ENCODE results near the gene HSPA8. TPM values are rescaled to one million over a fixed set of nuclear protein-coding genes. Genes with fewer than 3 reads are reported as not detected.
"Not testable (repeated sequence)": the region's sequence is repeated elsewhere in the genome, so short reads cannot be mapped to it uniquely, and the experiment has no call there.

The HSPA8 gene
- total RNA-seq, 1 donor from 2014 or later = 1,277 TPM

GRCh38 chr11:123065621-123066020 lies 3.7 kb upstream of the HSPA8 start:
- FAIRE-seq (no peak), DNase-seq (ENCODE audit: low read depth) (peak; percentile 57)
- Histone ChIP-seq H3K36me3 (ENCODE audit: control insufficient read depth, insufficient read depth, low read length) (peaks cover 4% of the 10 kb centered on the region), H3K4me3 (ENCODE audit: low read depth, low read length) (no peak overlapping the region), H3K27me3 (ENCODE audit: control insufficient read depth, insufficient read depth, low read length) (no peaks in the 10 kb centered on the region)
- TF ChIP-seq, protein P1, sequence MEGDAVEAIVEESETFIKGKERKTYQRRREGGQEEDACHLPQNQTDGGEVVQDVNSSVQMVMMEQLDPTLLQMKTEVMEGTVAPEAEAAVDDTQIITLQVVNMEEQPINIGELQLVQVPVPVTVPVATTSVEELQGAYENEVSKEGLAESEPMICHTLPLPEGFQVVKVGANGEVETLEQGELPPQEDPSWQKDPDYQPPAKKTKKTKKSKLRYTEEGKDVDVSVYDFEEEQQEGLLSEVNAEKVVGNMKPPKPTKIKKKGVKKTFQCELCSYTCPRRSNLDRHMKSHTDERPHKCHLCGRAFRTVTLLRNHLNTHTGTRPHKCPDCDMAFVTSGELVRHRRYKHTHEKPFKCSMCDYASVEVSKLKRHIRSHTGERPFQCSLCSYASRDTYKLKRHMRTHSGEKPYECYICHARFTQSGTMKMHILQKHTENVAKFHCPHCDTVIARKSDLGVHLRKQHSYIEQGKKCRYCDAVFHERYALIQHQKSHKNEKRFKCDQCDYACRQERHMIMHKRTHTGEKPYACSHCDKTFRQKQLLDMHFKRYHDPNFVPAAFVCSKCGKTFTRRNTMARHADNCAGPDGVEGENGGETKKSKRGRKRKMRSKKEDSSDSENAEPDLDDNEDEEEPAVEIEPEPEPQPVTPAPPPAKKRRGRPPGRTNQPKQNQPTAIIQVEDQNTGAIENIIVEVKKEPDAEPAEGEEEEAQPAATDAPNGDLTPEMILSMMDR (IDR thresholded peaks at IDR 0.05; ENCODE audit: insufficient read depth, low read length, severe bottlenecking) = no peak

GRCh38 chr11:123063826-123064657 lies 2.1 kb upstream of the HSPA8 start:
- DNase-seq (ENCODE audit: low read depth) = no peak
- H3K36me3 ChIP-seq (ENCODE audit: control insufficient read depth, insufficient read depth, low read length) = peaks cover 17% of the 10 kb centered on the region
- TF ChIP-seq, protein P1 (IDR thresholded peaks at IDR 0.05; ENCODE audit: insufficient read depth, low read length, severe bottlenecking) = no peak
- peak overlapping the region; percentile 83 for H3K4me3 ChIP-seq (ENCODE audit: low read depth, low read length)
- H3K27me3 ChIP-seq (ENCODE audit: control insufficient read depth, insufficient read depth, low read length) = no peaks in the 10 kb centered on the region
- no peak for FAIRE-seq

DNA sequence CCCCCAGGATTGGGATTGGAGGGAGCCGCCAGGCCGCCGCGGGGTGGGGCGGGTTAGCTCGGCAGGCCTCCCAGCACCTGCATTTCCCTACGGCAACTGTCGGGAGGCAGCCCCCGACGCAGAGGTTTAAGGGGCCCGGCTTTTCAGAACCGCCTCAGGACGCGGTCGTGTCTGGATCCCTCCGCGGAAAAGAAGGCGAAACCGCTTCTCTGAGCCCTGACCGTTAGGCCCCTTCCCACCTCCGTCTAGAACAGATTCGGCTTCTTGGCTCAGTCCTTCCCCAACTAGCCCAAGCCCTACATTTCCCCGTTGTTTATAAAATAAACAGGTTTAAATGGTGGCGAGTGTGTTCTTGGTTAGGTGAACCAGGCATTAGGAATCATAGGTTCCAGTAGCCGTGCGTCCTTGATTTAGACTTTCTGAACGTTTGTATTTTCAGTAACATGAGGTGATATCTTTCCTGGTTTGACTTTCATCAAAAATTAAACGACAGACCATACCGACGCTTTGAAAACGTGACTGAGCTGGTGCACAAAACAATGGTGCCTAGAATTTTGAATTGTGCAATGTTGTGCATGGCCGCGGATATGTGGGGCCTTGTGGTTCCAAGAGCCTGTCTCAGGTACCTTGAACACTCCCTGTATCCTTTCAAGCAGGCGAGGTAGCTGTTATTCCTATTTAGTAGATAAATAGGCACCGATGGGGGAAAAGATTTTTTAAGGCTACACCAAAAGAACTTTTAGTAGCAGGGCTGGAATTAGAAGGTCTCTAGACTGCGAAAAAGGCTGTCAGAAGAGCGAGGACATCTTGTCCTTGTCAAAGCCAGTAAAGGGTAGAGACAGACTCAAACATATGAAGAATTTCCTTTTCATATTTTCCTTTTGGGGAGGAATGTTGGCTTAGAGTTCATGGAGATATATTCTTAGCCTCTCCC lies 1.2 kb upstream of the HSPA8 start:
- FAIRE-seq = no peak
- Histone ChIP-seq H3K36me3 (ENCODE audit: control insufficient read depth, insufficient read depth, low read length) (peaks cover 23% of the 10 kb centered on the region), H3K4me3 (ENCODE audit: low read depth, low read length) (peak overlapping the region; percentile 83), H3K27me3 (ENCODE audit: control insufficient read depth, insufficient read depth, low read length) (no peaks in the 10 kb centered on the region)
- TF ChIP-seq, protein P1 (IDR thresholded peaks at IDR 0.05; ENCODE audit: insufficient read depth, low read length, severe bottlenecking) = no peak
- DNase-seq (ENCODE audit: low read depth) = peak; percentile 54

- H3K4me3 ChIP-seq (ENCODE audit: low read depth, low read length) = peak overlapping the region; percentile 83
- FAIRE-seq = no peak
- H3K36me3 ChIP-seq (ENCODE audit: control insufficient read depth, insufficient read depth, low read length) = peaks cover 29% of the 10 kb centered on the region
- peak; percentile 96 for DNase-seq (ENCODE audit: low read depth)
- H3K27me3 ChIP-seq (ENCODE audit: control insufficient read depth, insufficient read depth, low read length) = no peaks in the 10 kb centered on the region
- TF ChIP-seq, protein P1 (IDR thresholded peaks at IDR 0.05; ENCODE audit: insufficient read depth, low read length, severe bottlenecking) = no peak
These were observed 389 bp upstream of the HSPA8 start for GRCh38 chr11:123062158-123062891.

DNA sequence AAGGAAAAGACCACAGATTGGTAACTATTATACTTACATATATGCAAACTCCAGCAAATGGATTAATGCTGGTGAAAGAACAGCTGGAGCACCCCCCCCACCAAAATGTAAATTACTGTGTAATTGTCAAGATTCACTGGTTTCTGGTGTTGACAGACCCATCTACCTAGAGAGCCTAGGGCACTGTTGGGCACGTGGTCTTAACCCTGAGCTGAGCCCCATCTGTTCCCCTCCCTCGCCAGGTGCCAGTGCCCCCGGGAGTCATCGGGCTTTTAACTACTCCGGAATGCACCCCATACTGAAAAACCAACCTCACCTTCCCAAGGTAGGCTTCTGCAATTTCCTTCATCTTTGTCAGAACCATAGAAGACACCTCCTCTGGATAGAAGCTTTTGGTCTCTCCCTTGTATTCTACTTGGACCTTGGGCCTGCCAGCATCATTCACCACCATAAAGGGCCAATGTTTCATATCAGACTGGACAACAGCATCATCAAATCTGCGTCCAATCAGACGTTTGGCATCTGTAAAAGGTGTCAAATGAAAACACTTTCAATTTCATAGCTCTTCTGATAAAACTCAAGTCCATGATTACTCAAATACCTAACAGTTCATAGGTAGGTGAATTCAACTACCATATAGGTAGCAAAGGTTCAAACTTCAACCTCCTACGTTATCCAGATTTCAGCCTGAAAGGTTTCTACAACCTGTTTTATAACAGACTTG lies 1.5 kb downstream of the HSPA8 start:
- TF ChIP-seq, protein P1 (IDR thresholded peaks at IDR 0.05; ENCODE audit: insufficient read depth, low read length, severe bottlenecking) = no peak
- Histone ChIP-seq H3K4me3 (ENCODE audit: low read depth, low read length) (peak overlapping the region; percentile 83), H3K27me3 (ENCODE audit: control insufficient read depth, insufficient read depth, low read length) (no peaks in the 10 kb centered on the region), H3K36me3 (ENCODE audit: control insufficient read depth, insufficient read depth, low read length) (peaks cover 29% of the 10 kb centered on the region)
- no peak for FAIRE-seq
- DNase-seq (ENCODE audit: low read depth) = no peak

DNA sequence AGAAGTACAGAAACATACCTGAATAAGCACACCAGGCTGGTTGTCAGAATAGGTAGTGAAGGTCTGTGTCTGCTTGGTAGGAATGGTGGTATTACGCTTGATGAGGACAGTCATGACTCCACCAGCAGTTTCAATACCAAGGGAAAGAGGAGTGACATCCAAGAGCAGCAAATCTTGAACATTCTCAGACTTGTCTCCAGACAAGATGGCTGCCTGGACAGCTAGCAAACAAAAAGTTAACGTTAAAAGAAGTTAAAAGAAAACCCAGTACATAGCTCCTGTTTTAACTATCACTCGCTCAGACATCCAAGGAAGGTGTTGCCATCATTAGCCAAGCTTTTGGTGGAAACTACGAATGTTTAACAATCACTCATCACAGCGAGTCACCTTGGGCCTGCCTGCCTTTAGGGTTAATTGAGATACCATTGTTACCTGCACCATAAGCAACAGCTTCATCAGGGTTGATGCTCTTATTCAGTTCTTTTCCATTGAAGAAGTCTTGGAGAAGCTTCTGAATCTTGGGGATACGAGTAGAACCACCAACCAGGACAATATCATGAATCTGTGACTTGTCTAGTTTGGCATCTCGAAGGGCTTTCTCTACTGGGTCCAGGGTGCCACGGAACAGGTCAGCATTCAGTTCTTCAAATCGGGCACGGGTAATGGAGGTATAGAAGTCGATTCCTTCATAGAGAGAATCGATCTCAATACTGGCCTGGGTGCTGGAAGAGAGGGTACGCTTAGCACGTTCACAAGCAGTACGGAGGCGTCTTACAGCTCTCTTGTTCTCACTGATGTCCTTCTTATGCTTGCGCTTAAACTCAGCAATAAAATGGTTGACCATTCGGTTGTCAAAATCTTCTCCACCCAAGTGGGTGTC lies 2.7 kb downstream of the HSPA8 start:
- Histone ChIP-seq H3K36me3 (ENCODE audit: control insufficient read depth, insufficient read depth, low read length) (peaks cover 29% of the 10 kb centered on the region), H3K4me3 (ENCODE audit: low read depth, low read length) (peak overlapping the region; percentile 83)

More for the DNA sequence above, 2.7 kb downstream of the HSPA8 start:
- peak; percentile 50 for DNase-seq (ENCODE audit: low read depth)
- FAIRE-seq; H3K27me3 ChIP-seq (ENCODE audit: control insufficient read depth, insufficient read depth, low read length): not testable (repeated sequence)
